Osteoblast (primary cell): ENCODE measurements around the gene TMCO6. TPM values are rescaled to one million over a fixed set of nuclear protein-coding genes. Genes with fewer than 3 reads are reported as not detected.
"Not testable (repeated sequence)": the region's sequence is repeated elsewhere in the genome, so short reads cannot be mapped to it uniquely, and the experiment has no call there.

ENCODE experiments used
- DNase-seq: peaks from one replicate; pipeline ENCODE4 v3.0.0; 2011; ENCODE audit warnings: low spot score, mixed read lengths; ENCODE audit not compliant: insufficient read length; ENCODE audit errors: missing footprints
- H2AFZ ChIP-seq: 2 replicates; pipeline ENCODE4 v1.6.0; 2011; ENCODE audit warnings: mild to moderate bottlenecking, low read length
- H3K27ac ChIP-seq: 2 replicates; pipeline ENCODE4 v1.5.1; 2011; ENCODE audit warnings: mild to moderate bottlenecking, low read depth, low read length, moderate library complexity
- H3K27me3 ChIP-seq: 2 replicates; pipeline ENCODE4 v1.6.0; 2012; ENCODE audit warnings: mild to moderate bottlenecking, control low read depth, inconsistent platforms, low read length, moderate library complexity; ENCODE audit not compliant: insufficient read depth
- H3K36me3 ChIP-seq: 2 replicates; pipeline ENCODE4 v1.5.1; 2011; ENCODE audit warnings: mild to moderate bottlenecking, low read length, control low read depth, moderate library complexity; ENCODE audit not compliant: insufficient read depth
- H3K4me1 ChIP-seq: 2 replicates; pipeline ENCODE4 v1.5.1; 2011; ENCODE audit warnings: mild to moderate bottlenecking, low read length, control low read depth, moderate library complexity; ENCODE audit not compliant: insufficient read depth
- H3K4me2 ChIP-seq: 2 replicates; pipeline ENCODE4 v1.6.0; 2011; ENCODE audit warnings: mild to moderate bottlenecking, low read length; ENCODE audit not compliant: insufficient read depth
- H3K4me3 ChIP-seq: fragments of 200-600 bp; sonication (generic); 3 replicates; pipeline ENCODE4 v1.5.1; 2012; ENCODE audit warnings: mild to moderate bottlenecking, low read length, inconsistent platforms; ENCODE audit not compliant: insufficient read depth
- H3K79me2 ChIP-seq: 2 replicates; pipeline ENCODE4 v1.6.0; 2012; ENCODE audit warnings: mild to moderate bottlenecking, low read length, control low read depth, inconsistent platforms; ENCODE audit not compliant: insufficient read depth
- H3K9me3 ChIP-seq: 2 replicates; pipeline ENCODE4 v1.5.1; 2011; ENCODE audit warnings: low read depth, low read length, control low read depth
- H4K20me1 ChIP-seq: 2 replicates; pipeline ENCODE4 v1.6.0; 2012; ENCODE audit warnings: mild to moderate bottlenecking, low read length, control low read depth; ENCODE audit not compliant: insufficient read depth
- total RNA-seq: library from RNA; depleted of rRNA; stranded (reverse); fragments of >200 nt; gene quantifications from 2 replicates; pipeline ENCODE4 v1.2.3, GENCODE V29; 2012
- TF ChIP-seq, protein P1 (sequence below): IDR thresholded peaks from 2 replicates; pipeline ENCODE4 v1.5.1; 2011; ENCODE audit warnings: mild to moderate bottlenecking, low read depth, low read length, moderate library complexity; ENCODE audit errors: extremely low read depth

TMCO6 gene
- total RNA-seq, 1 donor: 8.3 TPM

DNA sequence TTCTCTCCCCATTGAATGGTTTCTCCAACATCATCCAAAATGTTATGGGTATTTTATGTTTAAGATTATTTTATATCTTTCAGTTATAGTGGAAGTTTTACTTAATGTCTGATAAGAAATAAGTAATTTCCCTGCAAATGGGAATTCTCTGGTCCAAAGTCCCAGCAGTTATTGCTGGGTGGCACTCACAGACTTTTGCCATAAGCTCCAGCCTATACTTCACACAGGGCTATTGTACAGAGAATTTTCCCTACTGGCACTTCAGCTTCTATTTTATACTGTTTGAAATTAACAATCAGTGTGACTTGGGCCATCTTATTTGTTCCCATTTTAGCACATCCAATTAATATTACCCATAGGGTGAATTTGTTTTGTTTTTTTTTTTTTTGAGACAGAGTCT lies 39.2 kb upstream of the TMCO6 start:
- TF ChIP-seq, protein P1, sequence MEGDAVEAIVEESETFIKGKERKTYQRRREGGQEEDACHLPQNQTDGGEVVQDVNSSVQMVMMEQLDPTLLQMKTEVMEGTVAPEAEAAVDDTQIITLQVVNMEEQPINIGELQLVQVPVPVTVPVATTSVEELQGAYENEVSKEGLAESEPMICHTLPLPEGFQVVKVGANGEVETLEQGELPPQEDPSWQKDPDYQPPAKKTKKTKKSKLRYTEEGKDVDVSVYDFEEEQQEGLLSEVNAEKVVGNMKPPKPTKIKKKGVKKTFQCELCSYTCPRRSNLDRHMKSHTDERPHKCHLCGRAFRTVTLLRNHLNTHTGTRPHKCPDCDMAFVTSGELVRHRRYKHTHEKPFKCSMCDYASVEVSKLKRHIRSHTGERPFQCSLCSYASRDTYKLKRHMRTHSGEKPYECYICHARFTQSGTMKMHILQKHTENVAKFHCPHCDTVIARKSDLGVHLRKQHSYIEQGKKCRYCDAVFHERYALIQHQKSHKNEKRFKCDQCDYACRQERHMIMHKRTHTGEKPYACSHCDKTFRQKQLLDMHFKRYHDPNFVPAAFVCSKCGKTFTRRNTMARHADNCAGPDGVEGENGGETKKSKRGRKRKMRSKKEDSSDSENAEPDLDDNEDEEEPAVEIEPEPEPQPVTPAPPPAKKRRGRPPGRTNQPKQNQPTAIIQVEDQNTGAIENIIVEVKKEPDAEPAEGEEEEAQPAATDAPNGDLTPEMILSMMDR: no peak
- Histone ChIP-seq H3K4me2 (no peak overlapping the region), H3K4me1 (no peaks in the 10 kb centered on the region), H4K20me1 (no peaks in the 10 kb centered on the region), H3K27me3 (no peaks in the 10 kb centered on the region), H3K79me2 (no peaks in the 10 kb centered on the region), H3K9me3 (no peaks in the 10 kb centered on the region), H3K36me3 (no peaks in the 10 kb centered on the region), H3K27ac (no peak overlapping the region), H2AFZ (no peak overlapping the region), H3K4me3 (no peak overlapping the region)
- no peak for DNase-seq

DNA sequence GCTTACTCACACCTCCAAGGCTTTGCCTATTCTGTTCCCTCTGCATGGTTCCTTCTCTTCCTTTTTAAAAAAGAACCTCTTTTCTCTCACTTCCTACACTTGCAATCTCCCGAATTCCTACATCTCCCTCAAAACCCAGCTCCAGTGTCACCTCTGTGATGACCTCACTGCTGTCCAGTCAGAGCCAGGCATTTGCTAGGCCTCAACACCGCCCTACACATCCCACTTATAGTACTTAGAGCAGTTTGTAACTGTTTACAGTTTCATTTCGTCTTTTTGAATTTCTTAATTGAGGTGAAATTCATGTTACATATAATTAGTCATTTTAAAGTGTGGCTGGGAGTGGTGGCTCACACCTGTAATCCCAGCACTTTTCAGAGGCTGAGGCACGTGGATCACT lies 37.1 kb upstream of the TMCO6 start:
- H3K27ac ChIP-seq: peak overlapping the region; percentile 36
- no peaks in the 10 kb centered on the region for H3K27me3 ChIP-seq

DNA sequence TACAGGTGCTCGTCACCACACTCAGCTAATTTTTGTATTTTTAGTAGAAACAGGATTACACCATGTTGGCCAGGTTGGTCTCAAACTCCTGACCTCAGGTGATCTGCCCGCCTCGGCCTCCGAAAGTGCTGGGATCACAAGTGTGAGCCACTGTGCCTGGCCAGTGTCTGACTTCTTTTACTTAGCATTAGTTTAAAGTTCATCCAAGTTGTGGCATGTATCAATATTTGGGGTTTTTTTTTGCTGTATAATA lies 35.9 kb upstream of the TMCO6 start:
- not testable (repeated sequence) for H3K4me1 ChIP-seq, H3K36me3 ChIP-seq, H3K27me3 ChIP-seq, DNase-seq, H3K4me2 ChIP-seq, H3K4me3 ChIP-seq, H3K27ac ChIP-seq, H3K79me2 ChIP-seq, H4K20me1 ChIP-seq, H3K9me3 ChIP-seq, H2AFZ ChIP-seq

More for the DNA sequence above, 37.1 kb upstream of the TMCO6 start:
- Histone ChIP-seq H4K20me1 (no peaks in the 10 kb centered on the region), H3K36me3 (no peaks in the 10 kb centered on the region), H3K4me2 (no peak overlapping the region), H3K79me2 (no peaks in the 10 kb centered on the region), H3K4me1 (no peaks in the 10 kb centered on the region), H3K9me3 (no peaks in the 10 kb centered on the region), H3K4me3 (no peak overlapping the region), H2AFZ (no peak overlapping the region)
- no peak for DNase-seq
- TF ChIP-seq, protein P1: no peak

DNA sequence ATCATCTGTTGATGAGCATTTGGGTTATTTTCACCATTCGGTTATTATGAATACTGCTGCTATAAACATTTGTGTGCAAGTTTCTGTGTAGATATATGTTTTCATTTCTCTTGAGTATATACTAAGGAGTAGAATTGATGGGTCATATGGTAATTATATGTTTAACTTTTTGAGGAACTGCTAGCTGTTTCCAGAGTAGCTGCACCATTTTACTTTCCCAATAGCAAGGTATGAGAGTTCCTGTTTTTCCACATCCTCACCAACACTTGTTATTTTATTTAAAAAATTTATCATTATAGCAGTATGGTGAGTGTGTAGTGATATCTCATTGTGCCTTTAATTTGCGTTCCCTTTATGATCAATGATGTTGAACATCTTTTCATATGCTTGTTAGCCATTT lies 35.5 kb upstream of the TMCO6 start:
- no peak overlapping the region for H3K27ac ChIP-seq
- H4K20me1 ChIP-seq: no peaks in the 10 kb centered on the region
- TF ChIP-seq, protein P1: no peak
- no peaks in the 10 kb centered on the region for H3K79me2 ChIP-seq
- H3K4me3 ChIP-seq: no peak overlapping the region
- no peaks in the 10 kb centered on the region for H3K9me3 ChIP-seq
- no peak for DNase-seq
- no peaks in the 10 kb centered on the region for H3K27me3 ChIP-seq
- no peaks in the 10 kb centered on the region for H3K36me3 ChIP-seq
- H2AFZ ChIP-seq: no peak overlapping the region
- H3K4me2 ChIP-seq: no peak overlapping the region
- H3K4me1 ChIP-seq: no peaks in the 10 kb centered on the region

DNA sequence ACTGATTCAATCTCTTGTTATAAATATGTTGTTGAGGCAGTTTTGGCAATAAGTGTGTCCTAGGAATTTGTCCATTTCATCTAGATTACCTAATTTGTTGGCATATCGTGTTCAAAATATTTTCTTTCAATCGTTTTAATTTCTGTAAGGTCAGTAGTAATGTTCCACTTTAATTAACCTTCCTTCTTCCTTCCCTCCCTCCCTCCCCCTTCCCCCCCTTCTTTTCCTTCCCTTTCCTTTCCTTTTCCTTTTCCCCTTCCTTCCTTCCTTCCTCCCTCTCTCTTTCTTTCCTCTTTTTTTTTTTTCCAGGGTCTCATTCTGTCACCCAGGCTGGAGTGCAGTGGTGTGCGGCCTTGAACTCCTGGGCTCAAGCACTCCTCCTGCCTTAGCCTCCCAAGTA lies 33.4 kb upstream of the TMCO6 start:
- Histone ChIP-seq H3K4me3 (no peak overlapping the region), H3K36me3 (no peaks in the 10 kb centered on the region), H3K79me2 (no peaks in the 10 kb centered on the region), H3K27ac (no peak overlapping the region), H3K27me3 (no peaks in the 10 kb centered on the region), H3K4me1 (peaks cover 6% of the 10 kb centered on the region), H3K9me3 (no peaks in the 10 kb centered on the region), H3K4me2 (no peak overlapping the region), H4K20me1 (no peaks in the 10 kb centered on the region), H2AFZ (no peak overlapping the region)
- DNase-seq: no peak
- TF ChIP-seq, protein P1: no peak
